Kidney epithelial cell (primary cell): ENCODE measurements around the gene SIVA1. TPM values are rescaled to one million over a fixed set of nuclear protein-coding genes. Genes with fewer than 3 reads are reported as not detected.
"Not testable (repeated sequence)": the region's sequence is repeated elsewhere in the genome, so short reads cannot be mapped to it uniquely, and the experiment has no call there.

Source experiments
- DNase-seq: peaks from one replicate; pipeline ENCODE4 v3.0.0-alpha.2; 2010; ENCODE audit warnings: low read depth
- H3K27me3 ChIP-seq: 2 replicates; pipeline ENCODE4 v1.6.0; 2011; ENCODE audit warnings: low read length; ENCODE audit not compliant: control insufficient read depth, insufficient read depth
- H3K36me3 ChIP-seq: 2 replicates; pipeline ENCODE4 v1.5.1; 2011; ENCODE audit warnings: low read length; ENCODE audit not compliant: control insufficient read depth, insufficient read depth
- H3K4me3 ChIP-seq: 2 replicates; pipeline ENCODE4 v1.5.1; 2011; ENCODE audit warnings: low read depth, mild to moderate bottlenecking, control low read depth, low read length
- total RNA-seq: library from RNA; depleted of rRNA; stranded (reverse); fragments of >200 nt; gene quantifications from 2 replicates; pipeline ENCODE4 v1.2.3, GENCODE V29; 2015
- TF ChIP-seq, protein P1 (sequence below): IDR thresholded peaks from 2 replicates; pipeline ENCODE4 v1.5.1; 2011; ENCODE audit warnings: mild to moderate bottlenecking, moderate library complexity, low read length, control low read depth, inconsistent platforms; ENCODE audit not compliant: insufficient read depth, poor library complexity, severe bottlenecking

The SIVA1 gene
- total RNA-seq, 1 donor from 2014 or later, result 222 TPM

DNA sequence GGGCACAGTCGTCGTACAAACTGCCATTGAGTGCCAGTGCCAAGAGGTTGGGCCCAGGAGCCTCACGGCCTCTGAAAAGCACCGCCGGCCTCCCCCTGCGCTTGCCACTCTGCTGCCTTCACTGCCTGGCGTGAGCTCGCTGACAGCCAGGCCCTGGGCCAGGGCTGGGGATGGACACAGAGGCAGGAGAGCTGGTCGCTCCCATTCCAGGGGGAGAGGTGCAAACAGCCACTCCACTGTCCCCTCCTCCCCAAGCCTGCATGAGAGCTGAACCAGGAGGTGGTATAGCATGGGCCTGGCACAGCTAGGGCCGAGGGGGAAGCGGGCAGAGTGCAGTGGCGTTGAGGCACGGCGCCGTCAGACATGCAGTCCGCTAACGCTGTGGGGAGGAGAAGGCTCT is 24.3 kb upstream of the SIVA1 start:
- Histone ChIP-seq H3K27me3 (peaks cover 11% of the 10 kb centered on the region), H3K4me3 (no peak overlapping the region), H3K36me3 (no peaks in the 10 kb centered on the region)
- TF ChIP-seq, protein P1, sequence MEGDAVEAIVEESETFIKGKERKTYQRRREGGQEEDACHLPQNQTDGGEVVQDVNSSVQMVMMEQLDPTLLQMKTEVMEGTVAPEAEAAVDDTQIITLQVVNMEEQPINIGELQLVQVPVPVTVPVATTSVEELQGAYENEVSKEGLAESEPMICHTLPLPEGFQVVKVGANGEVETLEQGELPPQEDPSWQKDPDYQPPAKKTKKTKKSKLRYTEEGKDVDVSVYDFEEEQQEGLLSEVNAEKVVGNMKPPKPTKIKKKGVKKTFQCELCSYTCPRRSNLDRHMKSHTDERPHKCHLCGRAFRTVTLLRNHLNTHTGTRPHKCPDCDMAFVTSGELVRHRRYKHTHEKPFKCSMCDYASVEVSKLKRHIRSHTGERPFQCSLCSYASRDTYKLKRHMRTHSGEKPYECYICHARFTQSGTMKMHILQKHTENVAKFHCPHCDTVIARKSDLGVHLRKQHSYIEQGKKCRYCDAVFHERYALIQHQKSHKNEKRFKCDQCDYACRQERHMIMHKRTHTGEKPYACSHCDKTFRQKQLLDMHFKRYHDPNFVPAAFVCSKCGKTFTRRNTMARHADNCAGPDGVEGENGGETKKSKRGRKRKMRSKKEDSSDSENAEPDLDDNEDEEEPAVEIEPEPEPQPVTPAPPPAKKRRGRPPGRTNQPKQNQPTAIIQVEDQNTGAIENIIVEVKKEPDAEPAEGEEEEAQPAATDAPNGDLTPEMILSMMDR, result no peak
- DNase-seq, result no peak

GRCh38 chr14:104729176-104729834 is 23.6 kb upstream of the SIVA1 start:
- H3K36me3 ChIP-seq, H3K4me3 ChIP-seq, DNase-seq: not testable (repeated sequence)
- H3K27me3 ChIP-seq, result peaks cover 11% of the 10 kb centered on the region

- H3K27me3 ChIP-seq, result peaks cover 12% of the 10 kb centered on the region
- no peak overlapping the region for H3K4me3 ChIP-seq
- TF ChIP-seq, protein P1, result no peak
- H3K36me3 ChIP-seq, result no peaks in the 10 kb centered on the region
- DNase-seq, result no peak
Measured at GRCh38 chr14:104729835-104730181, 23.1 kb upstream of the SIVA1 start.

DNA sequence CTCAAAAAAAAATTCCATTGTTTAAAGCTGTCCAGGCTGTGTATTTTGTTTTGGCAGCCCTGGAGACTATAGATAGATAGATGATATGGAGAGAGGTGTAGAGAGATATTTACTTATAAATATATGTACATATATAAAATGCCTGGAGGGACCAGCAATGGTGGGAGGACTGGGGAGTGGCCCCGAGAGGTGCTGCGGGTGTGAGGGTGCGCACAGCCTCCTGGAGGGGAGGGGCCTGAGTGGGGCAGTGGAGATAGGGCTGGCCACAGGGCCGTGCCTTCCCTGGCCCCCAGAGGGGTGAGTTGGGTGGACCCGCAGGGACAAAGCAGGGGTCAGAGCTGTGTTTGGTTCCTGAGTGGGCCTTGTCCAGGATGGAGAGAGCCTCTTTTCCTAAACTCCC is 22.5 kb upstream of the SIVA1 start:
- Histone ChIP-seq H3K4me3 (no peak overlapping the region), H3K27me3 (peaks cover 16% of the 10 kb centered on the region), H3K36me3 (no peaks in the 10 kb centered on the region)
- TF ChIP-seq, protein P1, result no peak
- no peak for DNase-seq

DNA sequence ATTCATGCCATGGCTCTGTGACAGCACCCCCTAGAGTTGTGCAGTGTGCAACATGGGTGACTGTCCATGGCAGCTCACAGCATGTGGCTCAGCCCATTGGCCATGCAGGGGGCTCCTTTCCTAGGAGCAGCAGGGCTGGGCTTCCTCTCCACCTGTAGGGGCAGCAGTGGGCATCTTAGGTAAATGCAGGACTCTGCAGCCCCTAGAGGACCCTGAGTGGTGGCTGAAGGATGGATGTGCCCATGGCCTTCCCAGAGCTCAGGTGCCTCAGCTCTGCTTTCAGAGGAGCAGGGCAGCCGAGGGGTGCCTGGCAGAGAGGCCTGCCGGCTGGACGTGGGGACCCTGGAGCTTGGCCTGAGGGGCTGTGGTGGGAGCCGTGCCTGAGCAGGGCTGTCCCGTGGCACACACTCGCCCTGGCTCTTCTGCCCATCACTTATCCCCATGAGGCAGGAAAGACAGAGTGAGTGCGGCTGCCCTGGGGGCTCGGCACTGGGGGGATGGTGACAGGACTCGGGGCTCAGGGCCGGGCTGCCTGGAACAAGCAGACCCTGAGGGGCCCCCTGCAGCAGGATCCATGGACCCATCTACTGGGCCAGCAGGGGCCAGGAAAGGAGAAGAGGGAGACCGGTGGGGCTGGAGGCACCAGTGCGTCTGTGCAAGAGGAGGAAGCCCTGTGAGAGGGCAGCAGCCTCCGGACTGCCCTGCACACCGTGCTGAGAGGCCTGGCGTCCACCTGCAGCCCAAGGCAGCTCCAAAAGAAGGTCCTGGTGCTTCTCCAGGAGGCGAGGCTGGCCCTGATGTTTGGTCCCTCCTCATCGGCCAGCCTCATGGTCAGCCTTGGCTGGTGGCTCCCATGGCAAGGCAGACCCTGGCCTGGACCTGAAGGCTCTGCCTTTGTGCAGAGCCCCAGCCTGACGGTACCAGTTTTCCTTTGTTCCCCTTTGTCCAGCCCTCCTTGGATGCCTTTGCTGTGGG is 21.3 kb upstream of the SIVA1 start:
- DNase-seq, result no peak
- Histone ChIP-seq H3K36me3 (no peaks in the 10 kb centered on the region), H3K4me3 (no peak overlapping the region), H3K27me3 (peaks cover 18% of the 10 kb centered on the region)
- TF ChIP-seq, protein P1, result peak; percentile 57

DNA sequence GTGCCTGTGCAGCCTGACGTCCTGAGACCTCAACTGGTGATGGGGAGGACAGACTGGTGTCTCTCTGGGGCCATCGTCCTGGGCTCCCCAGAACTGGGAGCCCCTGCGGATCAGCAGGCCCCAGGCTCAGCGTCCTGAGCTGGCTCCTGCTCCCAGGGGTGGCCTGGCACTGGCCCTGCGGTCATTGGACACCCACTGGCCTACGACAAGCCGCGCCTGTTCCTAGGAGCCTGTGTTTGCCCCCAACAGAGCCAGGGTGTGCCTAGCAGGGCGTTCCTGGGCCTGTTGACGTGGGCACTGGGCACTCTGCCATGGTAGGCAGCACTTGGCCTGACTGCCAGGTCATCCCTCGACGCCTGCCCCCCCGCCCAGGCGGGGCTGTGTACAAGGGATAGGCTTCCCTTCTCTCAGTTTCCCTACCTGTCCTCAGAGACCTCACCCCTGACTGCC is 20.6 kb upstream of the SIVA1 start:
- TF ChIP-seq, protein P1, result no peak
- Histone ChIP-seq H3K27me3 (peaks cover 18% of the 10 kb centered on the region), H3K36me3 (no peaks in the 10 kb centered on the region), H3K4me3 (no peak overlapping the region)
- DNase-seq, result no peak
